Endothelial cell of umbilical vein (primary cell): ENCODE data around the gene GATAD1. TPM values are rescaled to one million over a fixed set of nuclear protein-coding genes. Genes with fewer than 3 reads are reported as not detected.
"Not testable (repeated sequence)": the region's sequence is repeated elsewhere in the genome, so short reads cannot be mapped to it uniquely, and the experiment has no call there.

ENCODE experiments used
- BruUV-seq: library from RNA; stranded (reverse); fragments of 400-500 nt; replicated peaks from 2 replicates; lab custom pipeline; 2021; lab: Mats Ljungman, UMichigan
- CTCF ChIA-PET: fragments of 300-600, 350-600 bp; sonication (Branson Sonifier 250); formaldehyde crosslinking; loops from one replicate; lab custom pipeline; 2021; ENCODE audit warnings: antibody characterized with exemption, inconsistent platforms; lab: Charles Lee
- POLR2A ChIA-PET: fragments of 300-600, 350-600 bp; sonication (Branson Sonifier 250); formaldehyde crosslinking; loops from one replicate; lab custom pipeline; 2021; ENCODE audit warnings: antibody characterized with exemption, inconsistent platforms; lab: Charles Lee
- DNase-seq: peaks from one replicate; pipeline ENCODE4 v3.0.0-alpha.2; 2011; ENCODE audit warnings: low read depth, low spot score
- FAIRE-seq: peaks from 2 replicates; lab custom pipeline; 2011; peaks lifted over from hg19 to GRCh38; lab: Jason Lieb, UNC
- H2AFZ ChIP-seq: 2 replicates; pipeline ENCODE4 v1.6.0; 2012; ENCODE audit warnings: low read depth, low read length, control low read depth, inconsistent platforms
- H3K27ac ChIP-seq: 2 replicates; pipeline ENCODE4 v1.5.1; 2011; ENCODE audit warnings: low read depth, mild to moderate bottlenecking, control low read depth, low read length, moderate library complexity; ENCODE audit not compliant: insufficient read depth
- H3K27me3 ChIP-seq, 2 experiments: 2 replicates each; pipeline versions ENCODE4 v1.6.0 to v1.6.1; 2011; ENCODE audit warnings: low read length in 2 of 2, mixed read lengths in 1 of 2; ENCODE audit not compliant: control insufficient read depth in 2 of 2, insufficient read depth in 2 of 2
- H3K36me3 ChIP-seq, 2 experiments: 2 replicates in 1 of 2; 3 replicates in 1 of 2; pipeline ENCODE4 v1.5.1; 2011; ENCODE audit warnings: low read length in 2 of 2, mild to moderate bottlenecking in 1 of 2, moderate library complexity in 1 of 2; ENCODE audit not compliant: control insufficient read depth in 2 of 2, insufficient read depth in 2 of 2; ENCODE audit errors: extremely low read depth in 1 of 2
- H3K4me1 ChIP-seq: 3 replicates; pipeline ENCODE4 v1.5.1; 2011; ENCODE audit warnings: mild to moderate bottlenecking, low read length; ENCODE audit not compliant: control insufficient read depth, insufficient read depth; ENCODE audit errors: extremely low read depth
- H3K4me2 ChIP-seq: 2 replicates; pipeline ENCODE4 v1.6.1; 2011; ENCODE audit warnings: low read length, control low read depth, mixed read lengths; ENCODE audit not compliant: insufficient read depth
- H3K4me3 ChIP-seq, 3 experiments: fragments of 200-600 bp in 1 of 3; sonication (generic), shearing (Covaris generic) in 1 of 3; replicated peaks in 1 of 3; 2 replicates each; pipeline ENCODE4 v1.5.1; 2011 to 2016; ENCODE audit warnings: control low read depth in 3 of 3, low read length in 3 of 3, mild to moderate bottlenecking in 2 of 3, inconsistent platforms in 1 of 3, low read depth in 1 of 3, moderate library complexity in 1 of 3; ENCODE audit not compliant: insufficient read depth in 1 of 3
- H3K79me2 ChIP-seq: 2 replicates; pipeline ENCODE4 v1.6.0; 2012; ENCODE audit warnings: low read length, inconsistent platforms; ENCODE audit not compliant: control insufficient read depth, insufficient read depth
- H3K9ac ChIP-seq: replicated peaks from 2 replicates; pipeline ENCODE3; 2011; ENCODE audit warnings: low read length, control low read depth; ENCODE audit not compliant: insufficient read depth; ENCODE audit errors: extremely low read depth
- H3K9me1 ChIP-seq: replicated peaks from 3 replicates; pipeline ENCODE4 v1.6.0; 2011; ENCODE audit warnings: mild to moderate bottlenecking, low read length; ENCODE audit not compliant: control insufficient read depth, insufficient read depth; ENCODE audit errors: extremely low read depth
- H3K9me3 ChIP-seq: replicated peaks from 2 replicates; pipeline ENCODE4 v1.5.1; 2012; ENCODE audit warnings: low read length, inconsistent platforms; ENCODE audit not compliant: control insufficient read depth, insufficient read depth
- H4K20me1 ChIP-seq: replicated peaks from 2 replicates; pipeline ENCODE3; 2011; ENCODE audit warnings: mild to moderate bottlenecking, low read length; ENCODE audit not compliant: control insufficient read depth, insufficient read depth; ENCODE audit errors: extremely low read depth
- GATA2 ChIP-seq: IDR thresholded peaks from 2 replicates; pipeline ENCODE4 v1.7.0; 2011; ENCODE audit warnings: low read depth, mild to moderate bottlenecking, moderate library complexity, mixed read lengths, low read length; ENCODE audit not compliant: insufficient read length, insufficient read depth
- dilution Hi-C: fragments of 300-500 bp; cut with MboI; formaldehyde crosslinking; loops from one replicate; pipeline ENCODE4 v1.15.0; 2019; ENCODE audit warnings: low sequenced_read_pairs; ENCODE audit not compliant: extremely low pct_ligation_motif_present
- intact Hi-C: fragments of 100-400 bp; cut with micrococcal nuclease; formaldehyde crosslinking; loops from one replicate; pipeline ENCODE4 v1.10.0; 2022
- polyA plus RNA-seq, 4 experiments: library from polyadenylated mRNA; depleted of rRNA in 3 of 4; stranded (reverse) in 3 of 4; unstranded in 1 of 4; fragments of >200 nt; gene quantifications; 2 replicates each; pipeline versions ENCODE4 v1.2.1 to v1.2.3, GENCODE V29; 2011 to 2012; ENCODE audit warnings: missing spikeins in 1 of 4
- total RNA-seq: library from RNA; stranded (reverse); gene quantifications from 2 replicates; pipeline ENCODE4 v1.2.3, GENCODE V29; 2021

The GATAD1 gene
- total and polyA plus RNA-seq, 2 donors (not counting 3 experiments of a cell fraction or from before 2014, with no cell fraction given): 13.7 to 28.9 TPM

- Histone ChIP-seq H2AFZ (no peak overlapping the region), H4K20me1 (no peaks in the 10 kb centered on the region), H3K4me3 (no peak overlapping the region), H3K4me1 (no peaks in the 10 kb centered on the region), H3K27ac (no peak overlapping the region), H3K9me1 (no peaks in the 10 kb centered on the region), H3K36me3 (no peaks in the 10 kb centered on the region), H3K27me3 (no peaks in the 10 kb centered on the region), H3K9me3 (no peaks in the 10 kb centered on the region), H3K4me2 (no peak overlapping the region), H3K9ac (no peak overlapping the region), H3K79me2 (no peaks in the 10 kb centered on the region)
- no peak for FAIRE-seq
- no peak for DNase-seq
- ChIA-PET CTCF (no interaction called here), POLR2A (no interaction called here)
- dilution Hi-C loops (no loop called here), intact Hi-C loops (no loop called here)
- no TSS peak for BruUV-seq
- no peak for TF ChIP-seq GATA2
Observed at GRCh38 chr7:92478711-92479110, 31.4 kb downstream of the GATAD1 start.

- dilution Hi-C loops, H3K4me3 ChIP-seq, DNase-seq, H2AFZ ChIP-seq, H3K9ac ChIP-seq, H3K36me3 ChIP-seq, H3K27ac ChIP-seq, intact Hi-C loops, BruUV-seq, H3K79me2 ChIP-seq, POLR2A ChIA-PET, H4K20me1 ChIP-seq, FAIRE-seq, H3K4me1 ChIP-seq, H3K9me1 ChIP-seq, CTCF ChIA-PET, H3K27me3 ChIP-seq, H3K9me3 ChIP-seq, H3K4me2 ChIP-seq: not testable (repeated sequence)
Observed at GRCh38 chr7:92479146-92479545, 31.9 kb downstream of the GATAD1 start.

- H3K79me2 ChIP-seq, H3K36me3 ChIP-seq, FAIRE-seq, H3K4me1 ChIP-seq, H3K9ac ChIP-seq, H3K4me3 ChIP-seq, CTCF ChIA-PET, BruUV-seq, DNase-seq, H3K9me1 ChIP-seq, H3K9me3 ChIP-seq, POLR2A ChIA-PET, H3K27me3 ChIP-seq, dilution Hi-C loops, H4K20me1 ChIP-seq, intact Hi-C loops, H3K27ac ChIP-seq, H3K4me2 ChIP-seq, H2AFZ ChIP-seq: not testable (repeated sequence)
Observed at GRCh38 chr7:92483624-92484023, 36.3 kb downstream of the GATAD1 start.

GRCh38 chr7:92484226-92484625, 36.9 kb downstream of the GATAD1 start:
- POLR2A ChIA-PET, H3K79me2 ChIP-seq, H3K4me2 ChIP-seq, H3K36me3 ChIP-seq, H3K9ac ChIP-seq, CTCF ChIA-PET, H3K27ac ChIP-seq, BruUV-seq, intact Hi-C loops, H4K20me1 ChIP-seq, FAIRE-seq, H3K9me1 ChIP-seq, dilution Hi-C loops, H2AFZ ChIP-seq, H3K27me3 ChIP-seq, H3K4me1 ChIP-seq, H3K9me3 ChIP-seq, H3K4me3 ChIP-seq, DNase-seq: not testable (repeated sequence)
